Measurements from ENCODE around the gene SH3BGRL3.

The SH3BGRL3 gene

DNA sequence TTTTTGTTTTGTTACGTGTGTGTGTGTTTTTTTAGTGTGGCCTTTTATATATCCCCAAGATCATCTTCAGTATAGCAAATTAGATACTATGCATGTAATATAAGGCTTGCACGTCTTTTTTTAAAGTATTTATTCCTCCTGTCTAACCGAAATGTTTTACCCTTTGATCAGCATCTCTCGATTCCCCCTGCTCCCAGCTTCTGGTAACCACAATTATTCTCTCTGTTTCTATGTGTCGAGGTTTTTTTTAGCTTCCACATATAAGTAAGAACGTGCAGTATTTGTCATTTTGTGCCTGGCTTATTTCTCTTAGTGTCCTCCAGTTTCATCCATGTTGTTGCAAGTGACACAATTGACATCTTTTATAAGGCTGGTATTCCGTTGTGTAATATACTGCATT lies 27.2 kb upstream of the SH3BGRL3 start:
- POLR2A ChIA-PET = interaction anchor here (0.6 kb wide), 1 partner anchor 212 kb away, joined by 3 read pairs; no protein-coding TSS in a partner anchor
- TF ChIP-seq CTBP1 (IDR thresholded peaks at IDR 0.05; ENCODE audit: borderline replicate concordance) (no peak), ELF4 (IDR thresholded peaks at IDR 0.05) (no peak), LEF1 (IDR thresholded peaks at IDR 0.05; ENCODE audit: borderline replicate concordance) (no peak), NFRKB (IDR thresholded peaks at IDR 0.05) (no peak), FOXM1 (IDR thresholded peaks at IDR 0.05; ENCODE audit: borderline replicate concordance) (no peak), ARNT (IDR thresholded peaks at IDR 0.05) (no peak), SP1 (IDR thresholded peaks at IDR 0.05) (no peak), ZNF384 (IDR thresholded peaks at IDR 0.05) (no peak)
- no peak for DNase-seq (ENCODE audit: extremely low spot score)
- CTCF ChIA-PET = interaction anchor here (0.6 kb wide), 1 partner anchor 54 kb away, joined by 3 read pairs; no protein-coding TSS in a partner anchor

GRCh38 chr1:26254404-26254803 lies 25.5 kb upstream of the SH3BGRL3 start:
- CTCF ChIA-PET = interaction anchor here (1.2 kb wide), 1 partner anchor 21 kb away, joined by 4 read pairs; the partner anchor contains the start of gene CEP85
- POLR2A ChIA-PET = no interaction called here
- TF ChIP-seq, protein P1, sequence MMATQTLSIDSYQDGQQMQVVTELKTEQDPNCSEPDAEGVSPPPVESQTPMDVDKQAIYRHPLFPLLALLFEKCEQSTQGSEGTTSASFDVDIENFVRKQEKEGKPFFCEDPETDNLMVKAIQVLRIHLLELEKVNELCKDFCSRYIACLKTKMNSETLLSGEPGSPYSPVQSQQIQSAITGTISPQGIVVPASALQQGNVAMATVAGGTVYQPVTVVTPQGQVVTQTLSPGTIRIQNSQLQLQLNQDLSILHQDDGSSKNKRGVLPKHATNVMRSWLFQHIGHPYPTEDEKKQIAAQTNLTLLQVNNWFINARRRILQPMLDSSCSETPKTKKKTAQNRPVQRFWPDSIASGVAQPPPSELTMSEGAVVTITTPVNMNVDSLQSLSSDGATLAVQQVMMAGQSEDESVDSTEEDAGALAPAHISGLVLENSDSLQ (IDR thresholded peaks at IDR 0.05) = no peak
- TF ChIP-seq SUZ12 (IDR thresholded peaks at IDR 0.05) (no peak), BHLHE40 (IDR thresholded peaks at IDR 0.05; ENCODE audit: borderline replicate concordance) (no peak), FOXA1 (IDR thresholded peaks at IDR 0.05) (no peak), ARNT (IDR thresholded peaks at IDR 0.05) (no peak), FOXK2 (IDR thresholded peaks at IDR 0.05) (no peak), CTBP1 (IDR thresholded peaks at IDR 0.05; ENCODE audit: borderline replicate concordance) (no peak), NFRKB (IDR thresholded peaks at IDR 0.05) (no peak), LEF1 (IDR thresholded peaks at IDR 0.05; ENCODE audit: borderline replicate concordance) (no peak)
- no peak for DNase-seq (ENCODE audit: extremely low spot score)

DNA sequence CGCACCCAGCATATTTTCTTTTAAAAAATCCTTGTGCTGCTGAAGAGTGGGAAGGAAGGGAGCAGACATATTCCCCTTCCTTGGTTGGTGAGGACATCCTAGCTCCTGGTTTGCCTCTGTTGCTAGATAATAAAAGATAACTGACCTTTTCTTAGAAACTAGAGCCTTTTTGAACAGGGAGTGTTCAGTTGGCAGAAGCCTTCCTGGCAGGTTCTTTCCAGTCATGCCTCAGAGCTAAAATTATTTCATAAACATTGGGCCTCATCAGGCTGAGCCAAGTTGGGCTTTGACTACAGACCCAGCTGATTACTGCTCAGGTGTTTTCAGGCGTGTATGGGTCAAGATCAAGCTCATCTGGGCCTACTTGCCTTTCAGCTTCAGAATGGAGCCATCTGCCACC lies 22.7 kb upstream of the SH3BGRL3 start:
- TF ChIP-seq LEF1 (IDR thresholded peaks at IDR 0.05; ENCODE audit: borderline replicate concordance) (no peak), FOXA1 (IDR thresholded peaks at IDR 0.05) (no peak), L3MBTL2 (conservative IDR thresholded peaks at IDR 0.05) (no peak), CTBP1 (IDR thresholded peaks at IDR 0.05; ENCODE audit: borderline replicate concordance) (no peak), ARNT (IDR thresholded peaks at IDR 0.05) (no peak), FOXK2 (IDR thresholded peaks at IDR 0.05) (no peak), ELF4 (IDR thresholded peaks at IDR 0.05) (no peak), TARDBP (IDR thresholded peaks at IDR 0.05) (no peak), NFRKB (IDR thresholded peaks at IDR 0.05) (no peak), FOXM1 (IDR thresholded peaks at IDR 0.05; ENCODE audit: borderline replicate concordance) (no peak), ZNF384 (IDR thresholded peaks at IDR 0.05) (no peak), BHLHE40 (IDR thresholded peaks at IDR 0.05; ENCODE audit: borderline replicate concordance) (no peak), HDGF (IDR thresholded peaks at IDR 0.05; ENCODE audit: borderline replicate concordance) (no peak), SP1 (IDR thresholded peaks at IDR 0.05) (no peak), SUZ12 (IDR thresholded peaks at IDR 0.05) (no peak)
- TF ChIP-seq, protein P1 (IDR thresholded peaks at IDR 0.05) = no peak
- ChIA-PET CTCF (interaction anchor here (0.5 to 0.8 kb wide), 3 partner anchors 19 to 365 kb away, joined by 3 to 4 read pairs (median 3); no protein-coding TSS in a partner anchor), POLR2A (no interaction called here)
- DNase-seq (ENCODE audit: extremely low spot score) = no peak

GRCh38 chr1:26259005-26259404 lies 20.9 kb upstream of the SH3BGRL3 start:
- TF ChIP-seq FOXA1 (IDR thresholded peaks at IDR 0.05) = no peak
- no peak for TF ChIP-seq LEF1 (IDR thresholded peaks at IDR 0.05; ENCODE audit: borderline replicate concordance)
- no peak for TF ChIP-seq FOXM1 (IDR thresholded peaks at IDR 0.05; ENCODE audit: borderline replicate concordance)
- TF ChIP-seq FOXK2 (IDR thresholded peaks at IDR 0.05) = no peak
- TF ChIP-seq NFRKB (IDR thresholded peaks at IDR 0.05) = no peak
- no peak for TF ChIP-seq BHLHE40 (IDR thresholded peaks at IDR 0.05; ENCODE audit: borderline replicate concordance)
- no peak for TF ChIP-seq SUZ12 (IDR thresholded peaks at IDR 0.05)
- no peak for TF ChIP-seq TARDBP (IDR thresholded peaks at IDR 0.05)
- TF ChIP-seq ARNT (IDR thresholded peaks at IDR 0.05) = no peak
- TF ChIP-seq ELF4 (IDR thresholded peaks at IDR 0.05) = no peak
- TF ChIP-seq, protein P1 (IDR thresholded peaks at IDR 0.05) = no peak
- no peak for TF ChIP-seq L3MBTL2 (conservative IDR thresholded peaks at IDR 0.05)
- TF ChIP-seq HDGF (IDR thresholded peaks at IDR 0.05; ENCODE audit: borderline replicate concordance) = no peak
- no peak for TF ChIP-seq ZNF384 (IDR thresholded peaks at IDR 0.05)
- no peak for TF ChIP-seq CTBP1 (IDR thresholded peaks at IDR 0.05; ENCODE audit: borderline replicate concordance)
- TF ChIP-seq SP1 (IDR thresholded peaks at IDR 0.05) = no peak
- ChIA-PET POLR2A (no interaction called here), CTCF (interaction anchor here (0.8 kb wide), 1 partner anchor 17 kb away, joined by 5 read pairs; no protein-coding TSS in a partner anchor)
- no peak for DNase-seq (ENCODE audit: extremely low spot score)

- ChIA-PET CTCF (interaction anchor here (0.8 kb wide), 1 partner anchor 16 kb away, joined by 5 read pairs; no protein-coding TSS in a partner anchor), POLR2A (no interaction called here)
- no peak for DNase-seq (ENCODE audit: extremely low spot score)
- TF ChIP-seq ELF4 (IDR thresholded peaks at IDR 0.05) (no peak), L3MBTL2 (conservative IDR thresholded peaks at IDR 0.05) (no peak), ARNT (IDR thresholded peaks at IDR 0.05) (no peak), CTBP1 (IDR thresholded peaks at IDR 0.05; ENCODE audit: borderline replicate concordance) (no peak), TARDBP (IDR thresholded peaks at IDR 0.05) (no peak), SUZ12 (IDR thresholded peaks at IDR 0.05) (no peak), BHLHE40 (IDR thresholded peaks at IDR 0.05; ENCODE audit: borderline replicate concordance) (no peak), FOXA1 (IDR thresholded peaks at IDR 0.05) (no peak), ZNF384 (IDR thresholded peaks at IDR 0.05) (no peak), HDGF (IDR thresholded peaks at IDR 0.05; ENCODE audit: borderline replicate concordance) (no peak), SP1 (IDR thresholded peaks at IDR 0.05) (no peak), NFRKB (IDR thresholded peaks at IDR 0.05) (no peak)
- TF ChIP-seq, protein P1 (IDR thresholded peaks at IDR 0.05) = no peak
These were observed 20.3 kb upstream of the SH3BGRL3 start for GRCh38 chr1:26259578-26259977.

Measured in HEK293T (cell line).